WTC11 (cell line): Measurements from ENCODE around the gene PIK3C2G. TPM values are rescaled to one million over a fixed set of nuclear protein-coding genes. Genes with fewer than 3 reads are reported as not detected.

Experiments used
- ATAC-seq: fragments of 200-7000 bp; cut with Tn5 transposase; 2 replicates; pipeline ENCODE4 v1.10.0; 2021; ENCODE audit warnings: mild to moderate bottlenecking, moderate library complexity
- CTCF ChIA-PET: fragments of 300-600 bp; sonication (Branson Sonifier 250); formaldehyde crosslinking; loops from one replicate; lab custom pipeline; 2021; ENCODE audit warnings: antibody characterized with exemption; lab: Charles Lee
- POLR2A ChIA-PET: fragments of 350-600 bp; sonication (Branson Sonifier 250); formaldehyde crosslinking; loops from one replicate; lab custom pipeline; 2021; ENCODE audit warnings: antibody characterized with exemption; lab: Charles Lee
- DNase-seq: peaks from one replicate; pipeline ENCODE4 v3.0.0; 2021; ENCODE audit warnings: low spot score
- H3K27ac Mint-ChIP-seq: 2 replicates; pipeline ENCODE4 v1.8.0; 2021; ENCODE audit warnings: mixed read lengths
- H3K27me3 Mint-ChIP-seq: 2 replicates; pipeline ENCODE4 v1.8.0; 2021; ENCODE audit warnings: low read depth, mild to moderate bottlenecking, moderate library complexity, mixed read lengths
- H3K36me3 Mint-ChIP-seq: 2 replicates; pipeline ENCODE4 v1.8.0; 2021; ENCODE audit warnings: mixed read lengths
- H3K4me1 Mint-ChIP-seq: 2 replicates; pipeline ENCODE4 v1.8.0; 2022; ENCODE audit warnings: mixed read lengths
- H3K4me3 Mint-ChIP-seq: 2 replicates; pipeline ENCODE4 v1.8.0; 2021; ENCODE audit warnings: mild to moderate bottlenecking, moderate library complexity, mixed read lengths
- H3K9me3 Mint-ChIP-seq: 2 replicates; pipeline ENCODE4 v1.8.0; 2021; ENCODE audit warnings: mixed read lengths
- CREM ChIP-seq: sonication (generic); formaldehyde crosslinking; IDR thresholded peaks from 2 replicates; pipeline ENCODE4 v1.8.1; 2022; ENCODE audit warnings: mild to moderate bottlenecking, missing genetic modification reagents, moderate library complexity
- IRF2 ChIP-seq: sonication (generic); formaldehyde crosslinking; IDR thresholded peaks from 2 replicates; pipeline ENCODE4 v1.8.0; 2022; ENCODE audit warnings: low read depth, missing genetic modification reagents, borderline replicate concordance
- NFATC4 ChIP-seq: fragments of 250-450 bp; sonication (Bioruptor Pico); IDR thresholded peaks from 2 replicates; pipeline ENCODE4 v1.9.0; 2021; ENCODE audit warnings: mild to moderate bottlenecking
- NFE2L1 ChIP-seq: sonication (generic); formaldehyde crosslinking; IDR thresholded peaks from 2 replicates; pipeline ENCODE4 v1.8.1; 2023; ENCODE audit warnings: missing genetic modification reagents
- NR2C2 ChIP-seq: sonication (generic); formaldehyde crosslinking; IDR thresholded peaks from 2 replicates; pipeline ENCODE4 v1.8.0; 2022; ENCODE audit warnings: mild to moderate bottlenecking, missing genetic modification reagents
- RELA ChIP-seq: sonication (generic); formaldehyde crosslinking; IDR thresholded peaks from 2 replicates; pipeline ENCODE4 v1.8.1; 2022; ENCODE audit warnings: missing genetic modification reagents, mild to moderate bottlenecking, borderline replicate concordance
- SP1 ChIP-seq: sonication (generic); formaldehyde crosslinking; conservative IDR thresholded peaks from 2 replicates; pipeline ENCODE4 v1.8.1; 2022; ENCODE audit warnings: missing genetic modification reagents
- ZBTB21 ChIP-seq: sonication (generic); formaldehyde crosslinking; IDR thresholded peaks from 2 replicates; pipeline ENCODE4 v1.8.1; 2023; ENCODE audit warnings: mild to moderate bottlenecking, missing genetic modification reagents, borderline replicate concordance
- ZNF138 ChIP-seq: sonication (generic); formaldehyde crosslinking; conservative IDR thresholded peaks from 2 replicates; pipeline ENCODE4 v1.8.1; 2022; ENCODE audit warnings: mild to moderate bottlenecking, moderate library complexity, missing genetic modification reagents
- ZNF219 ChIP-seq: sonication (generic); formaldehyde crosslinking; IDR thresholded peaks from 2 replicates; pipeline ENCODE4 v1.8.0; 2023; ENCODE audit warnings: missing genetic modification reagents, mild to moderate bottlenecking, borderline replicate concordance
- ZNF263 ChIP-seq: sonication (generic); formaldehyde crosslinking; IDR thresholded peaks from 2 replicates; pipeline ENCODE4 v1.8.1; 2022; ENCODE audit warnings: low read depth, mild to moderate bottlenecking, moderate library complexity, missing genetic modification reagents
- total RNA-seq: library from RNA; stranded (reverse); gene quantifications from 3 replicates; pipeline ENCODE4 v1.2.3, GENCODE V29; 2021
- TF ChIP-seq, protein P1 (sequence below): sonication (generic); formaldehyde crosslinking; IDR thresholded peaks from 2 replicates; pipeline ENCODE4 v1.8.1; 2022; ENCODE audit warnings: low read depth, missing genetic modification reagents, borderline replicate concordance
- TF ChIP-seq, protein P2 (sequence below): sonication (generic); formaldehyde crosslinking; IDR thresholded peaks from 2 replicates; pipeline ENCODE4 v1.8.1; 2023; ENCODE audit warnings: mild to moderate bottlenecking, missing genetic modification reagents, moderate library complexity
- TF ChIP-seq, protein P3 (sequence below): sonication (generic); formaldehyde crosslinking; IDR thresholded peaks from 2 replicates; pipeline ENCODE4 v1.8.0; 2022; ENCODE audit warnings: missing genetic modification reagents
- TF ChIP-seq, protein P4 (sequence below): sonication (generic); formaldehyde crosslinking; IDR thresholded peaks from 2 replicates; pipeline ENCODE4 v1.8.0; 2023; ENCODE audit warnings: mild to moderate bottlenecking, missing genetic modification reagents
- TF ChIP-seq, protein P5 (sequence below): sonication (generic); formaldehyde crosslinking; conservative IDR thresholded peaks from 2 replicates; pipeline ENCODE4 v1.8.1; 2023; ENCODE audit warnings: mild to moderate bottlenecking, low read depth, missing genetic modification reagents, moderate library complexity
- TF ChIP-seq, protein P6 (sequence below): sonication (generic); formaldehyde crosslinking; IDR thresholded peaks from 2 replicates; pipeline ENCODE4 v1.8.1; 2022; ENCODE audit warnings: mild to moderate bottlenecking, missing genetic modification reagents, moderate library complexity, borderline replicate concordance
- TF ChIP-seq, protein P7 (sequence below): sonication (generic); formaldehyde crosslinking; conservative IDR thresholded peaks from 2 replicates; pipeline ENCODE4 v1.8.1; 2022; ENCODE audit warnings: mild to moderate bottlenecking, missing genetic modification reagents
- TF ChIP-seq, protein P8 (sequence below): sonication (generic); formaldehyde crosslinking; IDR thresholded peaks from 2 replicates; pipeline ENCODE4 v1.8.1; 2023; ENCODE audit warnings: mild to moderate bottlenecking, missing genetic modification reagents, borderline replicate concordance

Gene PIK3C2G
- total RNA-seq, 1 experiment from 2014 or later = not detected

DNA sequence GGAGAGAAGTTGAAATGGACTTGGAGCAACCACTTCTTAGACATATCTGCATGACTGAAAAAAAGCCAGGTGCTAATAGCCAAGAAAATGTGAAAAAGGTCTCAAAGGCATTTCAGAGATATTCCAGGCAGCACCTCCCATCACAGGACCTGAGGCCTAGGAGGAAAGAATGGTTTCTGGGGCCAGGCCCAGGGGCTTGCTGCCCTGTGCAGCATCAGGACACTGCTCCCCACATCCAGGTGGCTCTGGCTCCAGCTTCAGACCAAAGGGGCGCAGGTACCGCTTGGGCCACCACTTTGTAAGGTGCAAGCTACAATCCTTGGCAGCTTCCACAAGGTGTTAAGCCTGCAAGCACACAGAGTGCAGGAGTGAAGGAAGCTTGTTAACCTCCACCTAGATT, 114.3 kb downstream of the PIK3C2G start (continued):
- TF ChIP-seq, protein P1, sequence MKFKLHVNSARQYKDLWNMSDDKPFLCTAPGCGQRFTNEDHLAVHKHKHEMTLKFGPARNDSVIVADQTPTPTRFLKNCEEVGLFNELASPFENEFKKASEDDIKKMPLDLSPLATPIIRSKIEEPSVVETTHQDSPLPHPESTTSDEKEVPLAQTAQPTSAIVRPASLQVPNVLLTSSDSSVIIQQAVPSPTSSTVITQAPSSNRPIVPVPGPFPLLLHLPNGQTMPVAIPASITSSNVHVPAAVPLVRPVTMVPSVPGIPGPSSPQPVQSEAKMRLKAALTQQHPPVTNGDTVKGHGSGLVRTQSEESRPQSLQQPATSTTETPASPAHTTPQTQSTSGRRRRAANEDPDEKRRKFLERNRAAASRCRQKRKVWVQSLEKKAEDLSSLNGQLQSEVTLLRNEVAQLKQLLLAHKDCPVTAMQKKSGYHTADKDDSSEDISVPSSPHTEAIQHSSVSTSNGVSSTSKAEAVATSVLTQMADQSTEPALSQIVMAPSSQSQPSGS = no peak
- TF ChIP-seq RELA (no peak), ZNF138 (no peak), NR2C2 (no peak), ZBTB21 (no peak), CREM (no peak), NFE2L1 (CRISPR knock-in tag) (no peak)
- TF ChIP-seq, protein P2, sequence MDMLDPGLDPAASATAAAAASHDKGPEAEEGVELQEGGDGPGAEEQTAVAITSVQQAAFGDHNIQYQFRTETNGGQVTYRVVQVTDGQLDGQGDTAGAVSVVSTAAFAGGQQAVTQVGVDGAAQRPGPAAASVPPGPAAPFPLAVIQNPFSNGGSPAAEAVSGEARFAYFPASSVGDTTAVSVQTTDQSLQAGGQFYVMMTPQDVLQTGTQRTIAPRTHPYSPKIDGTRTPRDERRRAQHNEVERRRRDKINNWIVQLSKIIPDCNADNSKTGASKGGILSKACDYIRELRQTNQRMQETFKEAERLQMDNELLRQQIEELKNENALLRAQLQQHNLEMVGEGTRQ (CRISPR knock-in tag) = no peak
- TF ChIP-seq, protein P3, sequence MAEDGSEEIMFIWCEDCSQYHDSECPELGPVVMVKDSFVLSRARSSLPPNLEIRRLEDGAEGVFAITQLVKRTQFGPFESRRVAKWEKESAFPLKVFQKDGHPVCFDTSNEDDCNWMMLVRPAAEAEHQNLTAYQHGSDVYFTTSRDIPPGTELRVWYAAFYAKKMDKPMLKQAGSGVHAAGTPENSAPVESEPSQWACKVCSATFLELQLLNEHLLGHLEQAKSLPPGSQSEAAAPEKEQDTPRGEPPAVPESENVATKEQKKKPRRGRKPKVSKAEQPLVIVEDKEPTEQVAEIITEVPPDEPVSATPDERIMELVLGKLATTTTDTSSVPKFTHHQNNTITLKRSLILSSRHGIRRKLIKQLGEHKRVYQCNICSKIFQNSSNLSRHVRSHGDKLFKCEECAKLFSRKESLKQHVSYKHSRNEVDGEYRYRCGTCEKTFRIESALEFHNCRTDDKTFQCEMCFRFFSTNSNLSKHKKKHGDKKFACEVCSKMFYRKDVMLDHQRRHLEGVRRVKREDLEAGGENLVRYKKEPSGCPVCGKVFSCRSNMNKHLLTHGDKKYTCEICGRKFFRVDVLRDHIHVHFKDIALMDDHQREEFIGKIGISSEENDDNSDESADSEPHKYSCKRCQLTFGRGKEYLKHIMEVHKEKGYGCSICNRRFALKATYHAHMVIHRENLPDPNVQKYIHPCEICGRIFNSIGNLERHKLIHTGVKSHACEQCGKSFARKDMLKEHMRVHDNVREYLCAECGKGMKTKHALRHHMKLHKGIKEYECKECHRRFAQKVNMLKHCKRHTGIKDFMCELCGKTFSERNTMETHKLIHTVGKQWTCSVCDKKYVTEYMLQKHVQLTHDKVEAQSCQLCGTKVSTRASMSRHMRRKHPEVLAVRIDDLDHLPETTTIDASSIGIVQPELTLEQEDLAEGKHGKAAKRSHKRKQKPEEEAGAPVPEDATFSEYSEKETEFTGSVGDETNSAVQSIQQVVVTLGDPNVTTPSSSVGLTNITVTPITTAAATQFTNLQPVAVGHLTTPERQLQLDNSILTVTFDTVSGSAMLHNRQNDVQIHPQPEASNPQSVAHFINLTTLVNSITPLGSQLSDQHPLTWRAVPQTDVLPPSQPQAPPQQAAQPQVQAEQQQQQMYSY = no peak
- TF ChIP-seq, protein P4, sequence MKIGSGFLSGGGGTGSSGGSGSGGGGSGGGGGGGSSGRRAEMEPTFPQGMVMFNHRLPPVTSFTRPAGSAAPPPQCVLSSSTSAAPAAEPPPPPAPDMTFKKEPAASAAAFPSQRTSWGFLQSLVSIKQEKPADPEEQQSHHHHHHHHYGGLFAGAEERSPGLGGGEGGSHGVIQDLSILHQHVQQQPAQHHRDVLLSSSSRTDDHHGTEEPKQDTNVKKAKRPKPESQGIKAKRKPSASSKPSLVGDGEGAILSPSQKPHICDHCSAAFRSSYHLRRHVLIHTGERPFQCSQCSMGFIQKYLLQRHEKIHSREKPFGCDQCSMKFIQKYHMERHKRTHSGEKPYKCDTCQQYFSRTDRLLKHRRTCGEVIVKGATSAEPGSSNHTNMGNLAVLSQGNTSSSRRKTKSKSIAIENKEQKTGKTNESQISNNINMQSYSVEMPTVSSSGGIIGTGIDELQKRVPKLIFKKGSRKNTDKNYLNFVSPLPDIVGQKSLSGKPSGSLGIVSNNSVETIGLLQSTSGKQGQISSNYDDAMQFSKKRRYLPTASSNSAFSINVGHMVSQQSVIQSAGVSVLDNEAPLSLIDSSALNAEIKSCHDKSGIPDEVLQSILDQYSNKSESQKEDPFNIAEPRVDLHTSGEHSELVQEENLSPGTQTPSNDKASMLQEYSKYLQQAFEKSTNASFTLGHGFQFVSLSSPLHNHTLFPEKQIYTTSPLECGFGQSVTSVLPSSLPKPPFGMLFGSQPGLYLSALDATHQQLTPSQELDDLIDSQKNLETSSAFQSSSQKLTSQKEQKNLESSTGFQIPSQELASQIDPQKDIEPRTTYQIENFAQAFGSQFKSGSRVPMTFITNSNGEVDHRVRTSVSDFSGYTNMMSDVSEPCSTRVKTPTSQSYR = no peak

DNA sequence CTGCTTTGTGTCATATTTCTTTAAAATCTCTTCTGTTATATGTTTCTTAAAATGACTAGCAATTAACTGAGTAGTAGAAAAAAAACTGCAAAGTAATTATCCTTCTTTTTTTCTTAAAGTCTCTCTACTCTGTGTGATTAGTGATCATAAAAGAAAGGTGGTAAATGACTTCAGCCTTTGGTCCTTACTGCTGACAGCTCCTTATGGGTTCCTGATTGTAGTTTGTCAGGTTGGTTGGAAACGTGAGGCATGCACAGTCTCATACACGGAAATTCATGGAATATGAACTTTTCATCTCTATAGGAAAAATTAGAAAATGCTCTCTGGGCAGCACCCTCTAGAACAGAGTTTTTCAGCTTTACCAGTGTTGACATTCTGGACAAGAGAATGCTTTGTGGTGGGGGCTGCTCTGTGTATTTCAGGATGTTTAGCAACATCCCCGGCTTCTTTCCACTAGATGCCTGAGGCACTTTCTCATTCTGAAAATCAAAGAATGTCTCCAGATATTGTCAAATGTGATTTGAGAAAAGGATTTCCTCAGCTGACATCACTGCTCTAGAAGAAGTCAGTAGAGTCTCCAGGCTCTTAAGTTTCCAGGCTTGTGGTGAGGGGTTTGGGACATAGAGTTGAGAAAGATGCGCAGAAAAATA, 121.0 kb downstream of the PIK3C2G start:
- POLR2A ChIA-PET = no interaction called here
- Mint-ChIP-seq H3K27me3 (no peaks in the 10 kb centered on the region; the same call in 1 of the 2 replicates), H3K9me3 (peaks cover 23% of the 10 kb centered on the region), H3K36me3 (no peaks in the 10 kb centered on the region), H3K4me1 (peaks cover 20% of the 10 kb centered on the region), H3K4me3 (no peak overlapping the region), H3K27ac (no peak overlapping the region)
- ATAC-seq = no peak
- CTCF ChIA-PET = no interaction called here
- no peak for DNase-seq
- TF ChIP-seq, protein P5, sequence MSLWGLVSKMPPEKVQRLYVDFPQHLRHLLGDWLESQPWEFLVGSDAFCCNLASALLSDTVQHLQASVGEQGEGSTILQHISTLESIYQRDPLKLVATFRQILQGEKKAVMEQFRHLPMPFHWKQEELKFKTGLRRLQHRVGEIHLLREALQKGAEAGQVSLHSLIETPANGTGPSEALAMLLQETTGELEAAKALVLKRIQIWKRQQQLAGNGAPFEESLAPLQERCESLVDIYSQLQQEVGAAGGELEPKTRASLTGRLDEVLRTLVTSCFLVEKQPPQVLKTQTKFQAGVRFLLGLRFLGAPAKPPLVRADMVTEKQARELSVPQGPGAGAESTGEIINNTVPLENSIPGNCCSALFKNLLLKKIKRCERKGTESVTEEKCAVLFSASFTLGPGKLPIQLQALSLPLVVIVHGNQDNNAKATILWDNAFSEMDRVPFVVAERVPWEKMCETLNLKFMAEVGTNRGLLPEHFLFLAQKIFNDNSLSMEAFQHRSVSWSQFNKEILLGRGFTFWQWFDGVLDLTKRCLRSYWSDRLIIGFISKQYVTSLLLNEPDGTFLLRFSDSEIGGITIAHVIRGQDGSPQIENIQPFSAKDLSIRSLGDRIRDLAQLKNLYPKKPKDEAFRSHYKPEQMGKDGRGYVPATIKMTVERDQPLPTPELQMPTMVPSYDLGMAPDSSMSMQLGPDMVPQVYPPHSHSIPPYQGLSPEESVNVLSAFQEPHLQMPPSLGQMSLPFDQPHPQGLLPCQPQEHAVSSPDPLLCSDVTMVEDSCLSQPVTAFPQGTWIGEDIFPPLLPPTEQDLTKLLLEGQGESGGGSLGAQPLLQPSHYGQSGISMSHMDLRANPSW (CRISPR knock-in tag) = no peak
- no peak for TF ChIP-seq ZNF263 (CRISPR knock-in tag)
- TF ChIP-seq NFATC4 (CRISPR knock-in tag) = no peak
- no peak for TF ChIP-seq IRF2 (CRISPR knock-in tag)
- TF ChIP-seq ZNF219 (CRISPR knock-in tag) = no peak
- TF ChIP-seq, protein P6, sequence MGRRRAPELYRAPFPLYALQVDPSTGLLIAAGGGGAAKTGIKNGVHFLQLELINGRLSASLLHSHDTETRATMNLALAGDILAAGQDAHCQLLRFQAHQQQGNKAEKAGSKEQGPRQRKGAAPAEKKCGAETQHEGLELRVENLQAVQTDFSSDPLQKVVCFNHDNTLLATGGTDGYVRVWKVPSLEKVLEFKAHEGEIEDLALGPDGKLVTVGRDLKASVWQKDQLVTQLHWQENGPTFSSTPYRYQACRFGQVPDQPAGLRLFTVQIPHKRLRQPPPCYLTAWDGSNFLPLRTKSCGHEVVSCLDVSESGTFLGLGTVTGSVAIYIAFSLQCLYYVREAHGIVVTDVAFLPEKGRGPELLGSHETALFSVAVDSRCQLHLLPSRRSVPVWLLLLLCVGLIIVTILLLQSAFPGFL (CRISPR knock-in tag) = no peak
- no peak for TF ChIP-seq SP1 (CRISPR knock-in tag)
- TF ChIP-seq, protein P7, sequence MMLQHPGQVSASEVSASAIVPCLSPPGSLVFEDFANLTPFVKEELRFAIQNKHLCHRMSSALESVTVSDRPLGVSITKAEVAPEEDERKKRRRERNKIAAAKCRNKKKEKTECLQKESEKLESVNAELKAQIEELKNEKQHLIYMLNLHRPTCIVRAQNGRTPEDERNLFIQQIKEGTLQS = no peak
- TF ChIP-seq RELA = no peak
- TF ChIP-seq, protein P8, sequence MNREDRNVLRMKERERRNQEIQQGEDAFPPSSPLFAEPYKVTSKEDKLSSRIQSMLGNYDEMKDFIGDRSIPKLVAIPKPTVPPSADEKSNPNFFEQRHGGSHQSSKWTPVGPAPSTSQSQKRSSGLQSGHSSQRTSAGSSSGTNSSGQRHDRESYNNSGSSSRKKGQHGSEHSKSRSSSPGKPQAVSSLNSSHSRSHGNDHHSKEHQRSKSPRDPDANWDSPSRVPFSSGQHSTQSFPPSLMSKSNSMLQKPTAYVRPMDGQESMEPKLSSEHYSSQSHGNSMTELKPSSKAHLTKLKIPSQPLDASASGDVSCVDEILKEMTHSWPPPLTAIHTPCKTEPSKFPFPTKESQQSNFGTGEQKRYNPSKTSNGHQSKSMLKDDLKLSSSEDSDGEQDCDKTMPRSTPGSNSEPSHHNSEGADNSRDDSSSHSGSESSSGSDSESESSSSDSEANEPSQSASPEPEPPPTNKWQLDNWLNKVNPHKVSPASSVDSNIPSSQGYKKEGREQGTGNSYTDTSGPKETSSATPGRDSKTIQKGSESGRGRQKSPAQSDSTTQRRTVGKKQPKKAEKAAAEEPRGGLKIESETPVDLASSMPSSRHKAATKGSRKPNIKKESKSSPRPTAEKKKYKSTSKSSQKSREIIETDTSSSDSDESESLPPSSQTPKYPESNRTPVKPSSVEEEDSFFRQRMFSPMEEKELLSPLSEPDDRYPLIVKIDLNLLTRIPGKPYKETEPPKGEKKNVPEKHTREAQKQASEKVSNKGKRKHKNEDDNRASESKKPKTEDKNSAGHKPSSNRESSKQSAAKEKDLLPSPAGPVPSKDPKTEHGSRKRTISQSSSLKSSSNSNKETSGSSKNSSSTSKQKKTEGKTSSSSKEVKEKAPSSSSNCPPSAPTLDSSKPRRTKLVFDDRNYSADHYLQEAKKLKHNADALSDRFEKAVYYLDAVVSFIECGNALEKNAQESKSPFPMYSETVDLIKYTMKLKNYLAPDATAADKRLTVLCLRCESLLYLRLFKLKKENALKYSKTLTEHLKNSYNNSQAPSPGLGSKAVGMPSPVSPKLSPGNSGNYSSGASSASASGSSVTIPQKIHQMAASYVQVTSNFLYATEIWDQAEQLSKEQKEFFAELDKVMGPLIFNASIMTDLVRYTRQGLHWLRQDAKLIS = no peak
